GM18526 (cell line): ENCODE data around the gene SEC63.

Experiments used
- POLR2A ChIP-seq: IDR thresholded peaks from 3 replicates; pipeline ENCODE4 v1.6.1; 2011; ENCODE audit not compliant: insufficient read length; ENCODE audit errors: extremely low read depth

SEC63 gene

DNA sequence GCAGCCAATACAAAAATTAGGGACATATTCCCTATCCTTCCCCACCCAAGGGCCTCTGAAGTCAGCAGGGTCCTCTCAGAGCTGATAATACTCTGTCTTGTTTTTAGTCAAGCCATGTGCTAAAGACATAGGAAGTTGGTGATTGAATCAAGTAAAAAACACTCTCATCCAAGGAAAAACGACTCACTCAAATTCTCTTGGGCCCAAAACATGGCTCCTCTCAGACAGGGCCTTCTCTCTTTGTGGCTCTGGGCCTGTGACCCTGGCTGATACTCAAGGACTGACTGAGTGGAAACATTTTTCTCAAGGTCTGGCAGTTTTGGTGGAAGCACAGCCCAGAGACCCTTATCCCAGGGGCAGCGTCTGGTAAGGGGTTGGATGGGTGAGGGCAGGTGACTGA is 127.9 kb downstream of the SEC63 start:
- no peak for TF ChIP-seq POLR2A

DNA sequence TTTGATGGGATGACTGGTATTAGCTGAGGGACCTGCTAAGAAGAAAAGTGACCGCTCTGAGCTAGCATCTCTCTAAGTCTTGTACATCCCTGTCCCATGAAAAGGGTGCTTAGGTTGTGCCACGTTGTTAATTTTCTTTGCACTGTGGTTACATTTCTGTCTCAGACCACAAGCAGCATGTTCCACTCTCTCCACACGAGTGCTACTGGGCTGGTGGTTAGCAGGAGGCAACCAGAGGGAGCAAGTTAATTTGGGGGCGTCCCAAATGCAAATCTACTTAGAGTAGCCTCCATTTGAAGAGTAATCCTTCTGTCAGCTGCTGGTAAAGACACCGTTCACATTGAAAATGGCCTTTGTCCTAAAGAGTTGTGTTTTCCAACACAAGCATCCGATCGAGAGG is 130.5 kb downstream of the SEC63 start:
- TF ChIP-seq POLR2A: no peak

DNA sequence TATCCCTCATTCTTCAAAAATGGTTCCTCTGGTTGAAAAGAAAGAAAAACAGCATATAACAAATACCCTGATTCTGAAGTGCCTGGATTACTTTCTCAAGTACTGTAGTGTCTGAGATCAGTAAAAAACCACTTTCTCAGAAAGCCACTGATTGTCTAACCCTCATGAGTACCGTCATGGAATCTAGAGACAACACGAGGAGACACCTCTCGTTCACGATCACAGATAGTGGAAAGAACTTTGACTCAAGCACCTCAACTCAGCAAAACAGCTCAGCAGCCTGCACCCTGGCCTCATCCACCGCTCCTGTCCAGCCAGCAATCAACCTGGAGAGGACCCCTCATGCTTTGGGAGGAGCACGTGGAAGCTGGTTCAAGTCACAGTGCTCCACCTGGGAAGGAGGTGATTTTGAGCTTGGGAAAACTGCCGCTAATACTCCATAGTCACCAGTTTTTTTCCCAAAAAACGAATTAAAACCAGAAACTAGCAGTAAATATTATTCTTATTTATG is 134.9 kb downstream of the SEC63 start:
- TF ChIP-seq POLR2A: no peak

- no peak for TF ChIP-seq POLR2A
These were observed 135.6 kb downstream of the SEC63 start for GRCh38 chr6:107822176-107823046.

- no peak for TF ChIP-seq POLR2A
These were observed 136.4 kb downstream of the SEC63 start for GRCh38 chr6:107821591-107821990.

- TF ChIP-seq POLR2A: no peak
These were observed 137.4 kb downstream of the SEC63 start for GRCh38 chr6:107820338-107821261.

DNA sequence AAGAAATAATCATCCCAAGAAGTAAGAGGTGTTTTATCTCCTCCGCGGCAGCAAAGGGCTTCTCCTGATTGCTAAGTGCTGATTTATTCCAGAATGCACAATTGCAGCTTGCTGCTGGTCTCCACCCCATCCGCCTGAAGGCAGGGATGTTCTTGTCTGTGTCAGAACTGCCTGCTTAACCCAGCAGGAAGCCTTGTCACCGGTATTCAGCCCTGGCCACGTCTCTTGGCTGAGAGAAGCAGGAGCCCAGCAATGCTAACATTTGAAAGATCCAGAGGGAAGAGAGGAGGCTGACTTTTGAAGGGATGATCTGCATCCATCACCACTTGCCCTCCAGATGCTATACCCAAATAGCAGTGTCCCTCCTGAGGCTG is 138.1 kb downstream of the SEC63 start:
- TF ChIP-seq POLR2A: no peak

DNA sequence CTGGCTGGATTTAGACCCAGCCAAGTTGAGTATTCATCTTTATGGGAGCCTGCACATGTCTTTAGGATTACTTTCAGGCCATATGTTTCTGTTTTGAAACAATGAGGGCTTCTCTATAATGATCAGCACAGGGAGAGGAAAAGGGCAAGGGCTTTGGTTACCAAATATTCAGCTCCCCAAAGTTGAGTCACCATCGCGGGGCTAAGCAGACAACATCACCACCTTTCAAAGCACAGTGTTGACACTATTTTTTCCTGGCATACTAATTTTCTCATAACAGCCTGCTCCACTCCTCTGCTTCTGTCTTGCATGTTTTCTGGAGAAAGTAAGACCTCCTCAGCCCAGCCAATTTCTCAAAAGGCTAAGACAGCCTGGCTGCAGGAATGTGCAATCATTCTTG is 138.8 kb downstream of the SEC63 start:
- no peak for TF ChIP-seq POLR2A

DNA sequence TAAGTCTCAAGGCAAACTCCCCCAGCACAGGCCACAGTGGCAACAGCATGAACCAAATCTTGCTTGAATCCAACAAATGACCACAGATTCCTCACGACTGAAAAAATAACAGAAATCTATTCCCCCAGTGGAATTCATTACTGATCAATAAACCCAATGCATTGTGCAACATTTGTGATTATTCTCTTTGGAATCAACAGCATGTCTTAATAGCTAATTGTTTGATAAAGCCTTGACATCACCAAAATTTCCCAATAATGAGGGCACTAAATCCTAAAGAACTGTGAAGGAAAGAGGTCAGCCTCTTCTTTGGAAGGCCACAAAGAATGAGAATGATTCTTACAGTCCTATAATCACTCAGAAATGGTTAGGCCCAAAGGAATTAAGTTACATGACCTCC is 139.7 kb downstream of the SEC63 start:
- no peak for TF ChIP-seq POLR2A

- no peak for TF ChIP-seq POLR2A
These were observed 140.2 kb downstream of the SEC63 start for GRCh38 chr6:107817784-107818183.
